Stimulated activated CD8-positive, alpha-beta memory T cell treated with anti-CD3 and anti-CD28 coated beads, Interleukin-7, amount 100 ng/mL, for 1 hour (primary cell): ENCODE data around the gene NINJ2.

ENCODE experiments used
- DNase-seq, 2 donors: peaks; one replicate each; pipeline ENCODE4 v3.0.0-alpha.2; 2020; ENCODE audit warnings: low read depth in 2 of 2

NINJ2 gene

DNA sequence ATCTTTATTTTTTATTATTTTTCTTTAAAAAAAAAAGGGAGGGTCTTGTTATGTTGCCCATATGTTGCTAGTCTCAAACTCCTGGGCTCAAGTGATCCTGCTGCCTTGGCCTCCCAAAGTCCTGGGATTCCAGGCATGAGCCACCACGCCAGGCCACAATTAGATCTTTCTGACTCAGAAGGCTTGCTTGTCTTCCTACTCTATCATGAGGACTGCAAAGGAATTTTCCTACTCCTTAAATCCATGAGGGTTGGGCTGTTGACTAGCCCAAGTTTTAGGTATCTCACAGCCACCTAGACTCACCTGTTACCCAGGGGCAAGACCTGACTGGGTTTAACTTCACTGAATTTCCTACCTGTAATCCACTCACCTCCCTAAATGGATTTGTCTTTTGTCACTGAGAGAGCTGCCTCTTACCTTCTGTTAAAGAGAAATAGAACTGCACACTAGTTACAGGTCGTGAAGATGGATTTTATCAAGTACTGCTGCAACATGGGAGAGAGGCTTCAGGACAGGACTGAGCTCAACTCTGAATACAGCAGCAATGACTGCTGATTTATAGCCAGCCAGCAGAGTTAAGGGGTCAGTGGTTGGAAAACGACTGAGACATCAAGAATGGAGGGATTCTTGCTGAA is 131.2 kb downstream of the NINJ2 start:
- no peak for DNase-seq

DNA sequence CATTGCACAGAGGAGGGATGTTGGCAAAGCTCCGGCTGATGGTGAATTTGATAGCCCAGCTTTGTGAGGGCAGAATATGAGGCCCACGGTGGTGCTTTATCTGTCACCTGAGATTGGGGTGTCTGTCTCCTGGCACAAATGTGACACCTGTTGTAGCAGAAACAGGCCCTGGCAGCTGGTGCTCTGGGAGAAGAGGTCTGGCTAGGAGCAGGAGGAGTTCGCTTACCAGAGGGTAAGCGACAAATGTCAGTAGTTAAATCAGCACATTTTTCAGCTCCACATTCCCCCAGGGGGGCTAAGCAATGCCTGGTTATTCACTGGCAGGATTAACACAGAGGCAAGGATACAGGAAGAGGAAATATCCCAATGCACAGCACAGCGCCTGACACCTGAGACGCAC is 132.4 kb downstream of the NINJ2 start:
- DNase-seq, result no peak

DNA sequence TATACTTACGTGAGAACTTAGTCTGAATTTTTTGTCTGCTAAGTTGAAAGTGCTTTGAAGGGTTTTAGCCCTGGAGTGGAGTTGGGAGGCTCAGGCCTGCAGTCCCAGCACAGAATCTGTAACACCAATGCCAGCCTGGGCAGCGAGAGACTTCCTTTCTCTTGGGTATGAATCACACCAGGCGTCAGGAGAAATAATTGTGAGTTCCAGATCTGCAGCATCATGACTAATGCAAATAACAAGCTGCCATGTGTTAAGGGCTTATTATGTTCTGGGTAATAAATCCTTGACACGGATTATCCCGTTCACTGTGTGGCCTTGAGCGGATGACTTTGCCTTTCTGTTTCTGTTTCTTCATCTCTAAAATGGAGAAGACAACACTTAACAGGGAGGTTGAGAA is 132.9 kb downstream of the NINJ2 start:
- no peak for DNase-seq

DNA sequence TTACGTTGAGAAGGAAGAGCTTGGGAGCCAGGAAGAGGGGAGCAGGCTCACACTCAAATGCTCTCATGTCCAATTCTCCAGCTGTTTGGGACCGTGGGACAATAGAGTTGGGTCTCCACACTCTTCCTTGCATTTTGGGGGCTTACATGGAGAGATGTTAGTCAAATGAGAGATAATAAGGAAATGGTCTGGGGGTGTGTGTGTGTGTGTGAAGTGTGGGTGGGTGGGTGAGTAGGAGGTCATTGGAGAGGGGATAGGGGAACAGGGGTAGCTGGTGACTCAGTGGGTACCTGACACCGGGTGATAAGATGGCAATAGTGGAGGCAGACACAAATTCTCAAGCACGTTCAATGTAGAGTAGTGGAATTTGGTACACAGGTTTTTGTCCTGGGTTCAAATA is 135.5 kb downstream of the NINJ2 start:
- no peak for DNase-seq

DNA sequence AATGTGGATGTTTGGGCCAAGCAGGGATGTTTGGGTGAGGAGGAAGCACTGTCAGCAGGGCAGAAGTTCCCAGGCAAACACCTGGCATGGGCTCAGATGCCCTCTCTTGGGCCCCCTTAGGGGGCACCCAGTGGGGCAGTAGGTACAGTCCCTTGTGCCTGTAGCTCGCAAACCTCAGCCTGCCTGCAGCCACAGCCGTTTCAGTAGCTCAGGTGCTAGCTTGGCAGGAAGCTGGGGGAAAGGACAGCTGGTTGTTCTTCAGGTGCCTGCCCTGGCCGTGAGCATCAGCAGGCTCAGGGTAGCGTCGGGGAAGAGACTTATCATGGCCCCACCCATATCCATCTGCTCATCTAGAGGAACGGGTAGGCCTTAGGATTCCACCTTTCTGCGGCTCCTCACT is 136.0 kb downstream of the NINJ2 start:
- DNase-seq, result no peak

DNA sequence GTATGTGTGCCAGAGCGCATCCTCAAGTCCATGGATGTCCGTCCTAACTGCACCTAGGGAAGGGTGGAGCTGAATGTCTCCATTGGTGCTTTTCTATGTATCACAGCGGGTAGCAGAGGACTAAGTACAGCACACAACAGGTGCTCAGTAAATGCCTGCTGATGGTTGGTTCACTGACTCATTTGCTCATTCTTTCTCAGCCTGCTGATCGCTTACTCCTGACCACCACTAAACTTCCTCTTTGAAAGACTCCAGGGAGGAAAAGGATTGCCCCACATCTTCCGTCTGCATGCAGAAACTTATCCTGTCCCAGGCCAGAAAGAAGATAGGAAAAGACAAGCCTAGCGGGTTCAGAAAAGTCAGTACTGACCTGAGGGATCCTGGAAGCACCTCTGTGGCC is 137.2 kb downstream of the NINJ2 start:
- no peak for DNase-seq

DNA sequence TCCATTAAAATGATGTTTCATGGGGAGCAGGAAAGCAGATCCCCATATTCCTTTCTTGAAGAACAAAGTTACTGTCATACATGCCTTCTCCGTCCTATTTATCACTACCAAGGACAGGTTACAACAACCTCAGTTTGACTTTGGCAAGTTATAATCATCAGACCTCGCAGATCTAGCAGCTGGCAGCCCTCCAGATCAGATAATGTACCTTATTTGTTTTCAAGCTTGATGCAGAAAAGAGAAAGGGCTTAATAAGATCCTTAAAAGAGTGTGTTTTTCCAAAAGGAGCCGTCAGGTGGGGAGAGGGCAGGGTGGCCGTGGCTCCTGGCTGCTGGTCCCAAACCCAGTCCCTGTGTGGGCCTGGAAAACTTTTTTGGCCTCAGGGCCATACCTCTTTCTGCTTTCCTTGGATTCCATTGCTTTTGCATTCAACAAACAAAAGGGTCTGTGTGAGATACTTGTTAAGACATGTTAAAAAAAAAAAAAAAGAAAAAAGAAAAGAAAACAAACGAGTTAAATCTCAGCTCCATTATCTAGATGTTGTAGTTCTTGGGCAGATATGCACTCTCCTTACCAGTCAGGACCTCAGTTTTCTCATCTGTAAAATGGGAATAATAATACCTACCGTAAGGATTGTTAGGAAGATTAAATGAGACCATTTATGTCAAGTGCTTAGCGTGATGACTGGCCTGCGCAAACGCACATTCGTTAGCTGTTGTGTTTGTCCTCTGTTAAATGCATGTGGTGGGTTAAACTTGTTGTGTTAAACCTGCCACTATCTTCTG is 138.9 kb downstream of the NINJ2 start:
- no peak for DNase-seq

DNA sequence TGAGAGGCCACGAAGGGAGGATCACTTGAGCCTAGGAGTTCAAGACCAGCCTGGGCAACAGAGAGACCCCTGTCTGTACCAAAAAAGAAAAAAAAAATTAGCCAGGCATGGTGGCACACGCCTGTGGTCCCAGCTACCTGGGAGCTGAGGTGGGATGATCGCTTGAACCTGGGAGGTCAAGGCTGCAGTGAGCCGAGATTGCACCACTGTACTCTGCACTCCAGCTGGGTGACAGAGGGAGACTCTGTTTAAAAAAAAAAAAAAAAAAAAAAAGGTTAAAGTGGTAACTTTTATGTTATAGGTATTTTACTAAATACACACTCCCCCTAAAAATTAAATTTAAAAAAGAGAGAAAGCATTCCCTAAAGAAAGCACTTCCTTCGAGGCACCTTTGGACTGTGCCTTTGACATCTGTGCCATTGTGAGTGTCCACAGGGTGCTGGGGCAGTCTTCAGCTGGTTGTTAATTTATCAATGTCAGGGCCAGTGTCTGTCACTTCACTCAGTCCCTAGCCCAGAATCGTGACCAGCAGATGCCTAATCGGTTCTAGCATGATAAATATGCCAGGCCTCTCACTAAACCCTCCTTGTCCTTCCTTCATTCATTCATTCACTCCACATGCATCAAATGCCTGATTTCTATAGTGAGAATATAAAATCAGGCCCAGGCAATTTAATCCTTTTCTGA is 140.4 kb downstream of the NINJ2 start:
- no peak for DNase-seq

DNA sequence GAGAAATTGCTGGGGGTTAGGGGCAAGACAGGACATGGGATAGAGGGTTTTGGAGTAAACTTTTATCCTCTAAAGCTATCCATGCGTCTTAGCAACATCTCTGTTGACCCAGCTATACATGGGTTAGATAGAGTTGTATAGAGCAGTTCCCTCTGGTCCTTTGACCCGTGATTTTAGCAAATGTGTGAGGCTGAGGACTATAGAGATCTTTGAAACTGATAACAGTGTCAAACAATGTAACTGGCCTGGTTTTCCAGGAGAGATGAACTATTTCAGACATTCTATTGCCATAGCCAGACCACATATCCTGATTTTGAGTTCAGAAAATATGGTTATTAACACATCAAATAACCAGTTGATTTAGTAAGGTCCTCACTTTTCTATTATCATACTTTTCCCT is 143.1 kb downstream of the NINJ2 start:
- no peak for DNase-seq

DNA sequence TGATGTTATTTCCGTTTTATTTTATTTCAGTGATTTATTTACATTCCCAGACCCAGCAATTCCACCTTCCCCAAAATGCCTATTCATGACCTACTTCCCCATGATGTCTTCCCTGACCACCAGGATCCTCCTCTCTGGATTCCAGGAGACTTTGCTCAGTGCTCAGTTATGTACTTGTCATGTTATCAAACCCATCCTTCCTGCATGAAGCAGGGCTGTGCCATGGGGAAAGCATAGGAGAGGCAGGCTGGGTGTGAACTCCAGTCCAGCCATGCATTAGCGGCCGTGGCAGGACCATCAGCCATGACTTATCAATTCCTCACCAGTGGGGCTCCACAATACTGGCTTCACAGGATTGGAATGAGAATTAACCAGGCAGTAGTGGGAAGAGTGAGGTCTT is 145.7 kb downstream of the NINJ2 start:
- DNase-seq, result no peak
